ENCODE data around the gene PPARA. TPM values are rescaled to one million over a fixed set of nuclear protein-coding genes. Genes with fewer than 3 reads are reported as not detected.

The PPARA gene
- total RNA-seq, 2 experiments from 2014 or later = 3.3 to 10.5 TPM

GRCh38 chr22:46104881-46105493 lies 45.3 kb upstream of the PPARA start:
- H3K27ac ChIP-seq (ENCODE audit: low read depth, low read length, poor library complexity, severe bottlenecking) = no peak overlapping the region
- no peaks in the 10 kb centered on the region for H3K36me3 ChIP-seq (ENCODE audit: insufficient read depth, low read length)
- no TSS peak for BruUV-seq (replicated peaks)
- TF ChIP-seq EZH2phosphoT487 (IDR thresholded peaks at IDR 0.05; ENCODE audit: borderline replicate concordance, low read depth, low read length) (no peak), CTCF (conservative IDR thresholded peaks at IDR 0.05; ENCODE audit: low read length) (no peak)
- no peak for DNase-seq (ENCODE audit: low spot score)
- CTCF ChIA-PET (ENCODE audit: unreplicated experiment) = no interaction called here
- H3K9me2 ChIP-seq (ENCODE audit: insufficient read depth, low read length) = no peaks in the 10 kb centered on the region
- no peak overlapping the region for H2AFZ ChIP-seq (ENCODE audit: low read length)
- intact Hi-C loops (cut with micrococcal nuclease; ENCODE audit: unreplicated experiment) = no loop called here
- H3K79me2 ChIP-seq (ENCODE audit: insufficient read depth, low read depth, low read length) = no peaks in the 10 kb centered on the region
- H3K9me3 ChIP-seq (ENCODE audit: low read length) = no peaks in the 10 kb centered on the region
- H4K20me1 ChIP-seq (ENCODE audit: insufficient read depth, low read length) = no peaks in the 10 kb centered on the region
- H3K4me2 ChIP-seq (ENCODE audit: low read length) = no peak overlapping the region
- POLR2A ChIA-PET = no interaction called here
- H3K4me1 ChIP-seq (ENCODE audit: insufficient read depth, low read length, poor library complexity, severe bottlenecking) = no peaks in the 10 kb centered on the region
- no peak overlapping the region for H3K4me3 ChIP-seq (ENCODE audit: low read depth, low read length, poor library complexity, severe bottlenecking)

- Histone ChIP-seq H2AFZ (ENCODE audit: low read length) (no peak overlapping the region), H3K36me3 (ENCODE audit: insufficient read depth, low read length) (no peaks in the 10 kb centered on the region), H3K27ac (ENCODE audit: low read depth, low read length, poor library complexity, severe bottlenecking) (no peak overlapping the region), H3K4me2 (ENCODE audit: low read length) (no peak overlapping the region), H4K20me1 (ENCODE audit: insufficient read depth, low read length) (no peaks in the 10 kb centered on the region), H3K4me3 (ENCODE audit: low read depth, low read length, poor library complexity, severe bottlenecking) (no peak overlapping the region), H3K4me1 (ENCODE audit: insufficient read depth, low read length, poor library complexity, severe bottlenecking) (no peaks in the 10 kb centered on the region), H3K79me2 (ENCODE audit: insufficient read depth, low read depth, low read length) (no peaks in the 10 kb centered on the region), H3K9me3 (ENCODE audit: low read length) (no peaks in the 10 kb centered on the region), H3K9me2 (ENCODE audit: insufficient read depth, low read length) (no peaks in the 10 kb centered on the region)
- CTCF ChIA-PET (ENCODE audit: unreplicated experiment) = no interaction called here
- no TSS peak for BruUV-seq (replicated peaks)
- intact Hi-C loops (cut with micrococcal nuclease; ENCODE audit: unreplicated experiment) = no loop called here
- POLR2A ChIA-PET = no interaction called here
- no peak for DNase-seq (ENCODE audit: low spot score)
- no peak for TF ChIP-seq EZH2phosphoT487 (IDR thresholded peaks at IDR 0.05; ENCODE audit: borderline replicate concordance, low read depth, low read length)
- no peak for TF ChIP-seq CTCF (conservative IDR thresholded peaks at IDR 0.05; ENCODE audit: low read length)
These were observed 44.6 kb upstream of the PPARA start for GRCh38 chr22:46105494-46106278.
